ENCODE data around the gene LRRC45.

Gene LRRC45

DNA sequence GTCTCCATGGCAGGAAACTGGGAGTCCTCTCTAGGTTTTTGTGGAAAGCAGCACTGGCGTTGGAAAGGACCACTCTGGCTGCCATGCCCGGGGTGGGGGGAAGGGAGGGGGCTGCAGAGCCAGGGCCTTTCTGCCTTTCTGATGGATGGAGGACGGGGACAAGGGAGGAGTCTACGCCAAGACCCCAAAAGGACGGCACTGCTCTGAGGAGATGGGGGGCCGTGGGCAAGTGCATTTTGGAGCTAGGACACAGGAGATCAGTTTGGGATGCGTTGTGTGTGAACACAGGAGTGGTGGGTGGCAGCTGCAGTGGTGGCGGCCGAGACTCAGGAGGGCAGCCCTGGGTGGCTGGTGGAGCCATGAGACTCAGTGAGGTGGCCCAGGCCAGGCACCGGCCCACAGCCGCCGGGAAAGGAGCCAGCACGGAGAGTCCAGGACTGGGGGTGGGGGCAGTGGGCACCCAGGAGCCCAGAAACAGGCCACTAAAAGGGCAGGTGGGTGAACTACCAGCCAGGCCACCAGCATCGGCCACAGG is 2.5 kb upstream of the LRRC45 start:
- no peak for DNase-seq

DNA sequence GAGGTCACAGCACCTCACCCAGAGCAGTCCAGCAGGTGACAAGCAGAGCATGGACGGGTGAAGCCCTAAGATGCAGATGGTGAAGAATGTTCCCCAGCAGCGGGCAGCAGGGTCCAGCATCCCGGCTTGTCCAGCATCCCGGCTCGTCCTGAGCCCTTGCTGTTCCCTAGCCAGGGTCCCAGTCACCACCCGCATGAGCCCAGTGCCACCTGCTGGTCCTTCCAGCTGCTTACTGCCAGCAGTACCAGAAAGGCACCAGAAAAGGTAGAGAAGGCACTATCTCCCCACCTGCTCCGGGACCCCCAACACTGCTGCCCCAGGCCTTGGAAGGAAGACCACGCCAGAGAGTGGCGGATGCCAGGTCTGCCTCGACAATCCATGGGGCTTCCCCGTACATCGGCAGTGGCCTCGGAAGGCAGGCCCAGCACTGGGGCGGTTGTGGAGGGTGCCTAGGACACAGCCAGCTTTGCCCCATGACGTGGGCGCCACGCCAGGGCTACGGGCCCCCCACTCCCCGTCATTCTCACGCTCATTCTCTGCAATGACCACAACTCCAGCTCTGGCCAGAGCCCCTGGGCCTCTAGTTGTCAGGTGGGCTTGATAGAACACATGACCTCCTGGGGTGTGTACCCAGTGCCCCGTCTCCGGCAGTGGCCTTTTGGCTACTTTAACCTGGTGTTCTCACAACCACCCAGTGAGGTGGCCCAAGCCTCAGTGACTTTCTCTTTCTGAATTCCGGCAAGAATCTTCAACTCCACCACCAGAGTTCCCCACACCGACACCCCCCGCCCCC is 1.8 kb upstream of the LRRC45 start:
- DNase-seq, result peak; percentile 79

DNA sequence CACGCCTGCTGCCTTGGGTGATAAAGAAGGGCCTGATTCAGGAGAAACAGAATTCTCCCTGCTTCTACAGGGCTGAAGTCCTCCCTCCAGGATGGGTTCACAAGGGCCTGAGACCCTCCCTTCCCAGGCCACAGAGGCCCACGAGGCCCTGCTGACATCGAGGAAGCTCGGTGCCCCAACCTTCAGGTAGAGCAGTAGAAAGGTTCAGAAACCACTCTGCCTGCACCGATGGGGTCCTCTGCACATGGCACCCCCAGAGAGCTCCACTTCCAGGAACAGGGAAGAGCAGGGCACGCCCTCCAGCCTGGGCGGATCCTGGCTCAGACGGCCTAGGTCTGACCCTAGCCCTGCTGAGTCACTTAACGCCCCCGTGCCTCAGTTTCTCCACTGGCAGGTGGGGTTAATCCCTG is 1.2 kb upstream of the LRRC45 start:
- DNase-seq, result peak; percentile 71

DNA sequence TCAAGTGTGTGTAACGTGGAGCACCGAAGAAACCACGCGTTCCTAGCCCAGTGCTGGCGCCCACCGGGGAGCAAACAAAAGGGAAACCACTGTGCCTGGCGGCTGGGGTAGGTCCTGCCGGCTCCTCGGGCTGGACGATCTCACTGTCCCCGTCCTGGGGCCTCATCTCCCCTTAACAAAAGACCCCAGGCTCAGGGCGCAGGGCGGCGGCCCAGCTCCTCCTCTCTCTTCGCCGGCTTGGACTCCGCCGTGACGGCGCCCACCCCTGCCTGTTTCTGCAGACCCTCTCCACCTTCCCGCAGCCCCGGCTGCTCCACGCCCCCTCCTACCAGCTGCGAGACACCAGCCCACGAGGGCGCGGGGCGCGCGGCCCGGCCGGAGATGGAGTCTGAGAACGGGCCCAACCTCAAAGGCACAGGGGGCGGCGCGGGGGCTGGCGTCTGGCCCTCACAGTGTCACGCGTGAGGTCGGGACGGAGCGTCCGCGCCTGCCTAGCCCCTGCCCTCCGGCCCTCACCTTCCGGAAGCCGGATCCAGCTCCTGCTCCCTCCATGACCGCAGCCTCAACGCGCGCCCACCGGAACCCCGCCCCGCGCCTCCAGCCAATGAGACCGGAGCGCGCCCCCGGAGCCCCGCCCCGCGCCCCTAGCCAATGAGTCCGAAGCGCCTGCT is 660 bp upstream of the LRRC45 start, which contains the start of gene CENPX:
Gene CENPX (minus strand): TSS at position 569 of the 671 bp plus-strand sequence. CDS start 17 bp downstream, at position 552.
- DNase-seq, result peak; percentile 69

DNA sequence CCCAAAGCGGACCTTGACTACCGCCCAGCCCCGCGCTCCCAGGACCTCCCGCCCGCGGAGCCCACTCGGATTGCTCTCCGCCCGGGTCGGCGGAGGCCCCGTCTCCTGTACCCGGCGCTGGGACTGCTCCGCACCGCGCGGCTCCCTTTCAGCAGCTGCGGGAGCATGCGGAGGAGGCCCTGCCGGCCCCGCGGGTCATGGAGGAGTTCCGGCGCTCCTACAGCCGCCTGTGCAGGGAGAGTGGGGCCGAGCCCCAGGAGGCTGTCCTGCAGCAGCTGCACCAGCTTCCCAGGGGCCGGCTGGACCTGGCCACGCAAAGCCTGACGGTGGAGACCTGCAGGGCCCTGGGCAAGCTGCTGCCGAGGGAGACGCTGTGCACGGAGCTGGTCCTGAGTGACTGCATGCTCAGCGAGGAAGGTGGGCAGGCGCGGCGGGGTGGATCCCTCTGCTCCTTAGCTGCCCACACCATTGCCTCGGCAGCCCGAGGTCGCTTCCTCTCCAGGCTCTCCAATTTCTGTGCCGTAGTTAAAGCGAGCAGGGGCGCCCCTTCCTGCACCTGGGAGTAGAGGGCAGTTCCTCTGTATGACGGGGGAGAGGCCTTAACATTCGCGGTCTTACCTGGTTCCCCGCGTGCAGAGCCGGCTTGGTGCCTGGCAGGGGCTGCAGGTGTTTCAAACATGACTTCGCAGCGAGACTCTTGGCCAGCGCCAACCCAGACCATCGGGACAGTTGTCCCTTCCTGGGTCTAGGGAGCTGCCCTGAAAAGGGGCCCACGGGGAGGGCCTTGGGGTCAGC is 539 bp downstream of the LRRC45 start:
- DNase-seq, result peak; percentile 77

DNA sequence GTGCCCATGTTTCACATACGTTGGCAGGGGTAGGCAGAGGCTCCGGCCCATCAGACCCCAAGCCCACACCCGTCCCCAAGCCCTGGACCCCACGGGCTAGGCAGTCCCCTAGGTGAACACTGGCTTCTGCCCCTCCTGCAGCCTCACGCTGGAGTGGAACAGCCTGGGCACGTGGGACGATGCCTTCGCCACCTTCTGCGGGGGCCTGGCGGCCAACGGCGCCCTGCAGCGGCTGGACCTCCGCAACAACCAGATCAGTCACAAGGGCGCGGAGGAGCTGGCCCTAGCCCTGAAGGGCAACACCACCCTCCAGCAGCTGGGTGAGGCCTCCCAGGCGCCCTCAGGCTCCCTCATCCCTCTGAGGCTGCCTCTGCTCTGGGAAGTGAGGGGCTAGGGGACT is 1.8 kb downstream of the LRRC45 start:
- no peak for DNase-seq

DNA sequence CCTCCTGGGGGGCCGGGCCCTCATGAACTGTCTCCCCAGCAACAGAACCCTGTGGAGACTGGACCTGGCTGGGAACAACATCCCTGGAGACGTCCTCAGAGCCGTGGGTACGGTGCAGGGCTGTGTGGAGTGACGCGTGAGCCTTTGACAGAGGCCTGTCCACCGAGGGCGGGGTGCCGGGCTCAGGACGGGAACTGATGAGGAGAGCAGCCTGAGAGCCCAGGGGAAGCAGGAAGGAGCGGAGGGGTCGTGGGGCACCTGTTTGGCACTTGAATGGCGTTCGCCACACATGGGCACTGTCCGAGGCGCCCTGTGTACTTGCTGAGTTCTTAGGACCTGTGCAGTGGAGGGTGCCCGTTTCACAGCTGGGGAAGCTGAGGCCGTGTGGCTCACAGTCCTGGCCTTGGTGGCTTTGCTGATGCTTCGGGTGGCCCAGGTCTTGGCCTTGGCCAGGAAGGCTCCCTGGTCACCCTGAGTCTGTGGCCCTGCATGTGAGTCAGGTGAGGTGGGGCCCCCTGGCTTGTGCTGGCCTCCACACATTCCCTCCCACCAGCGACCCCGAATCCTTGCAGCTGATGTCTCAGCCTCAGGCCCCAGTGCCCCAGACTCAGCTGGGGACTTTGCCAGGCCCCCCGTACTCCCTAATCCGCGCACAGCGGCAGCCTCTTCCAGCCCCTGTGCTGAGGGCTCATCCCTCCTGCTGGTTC is 2.4 kb downstream of the LRRC45 start:
- no peak for DNase-seq

DNA sequence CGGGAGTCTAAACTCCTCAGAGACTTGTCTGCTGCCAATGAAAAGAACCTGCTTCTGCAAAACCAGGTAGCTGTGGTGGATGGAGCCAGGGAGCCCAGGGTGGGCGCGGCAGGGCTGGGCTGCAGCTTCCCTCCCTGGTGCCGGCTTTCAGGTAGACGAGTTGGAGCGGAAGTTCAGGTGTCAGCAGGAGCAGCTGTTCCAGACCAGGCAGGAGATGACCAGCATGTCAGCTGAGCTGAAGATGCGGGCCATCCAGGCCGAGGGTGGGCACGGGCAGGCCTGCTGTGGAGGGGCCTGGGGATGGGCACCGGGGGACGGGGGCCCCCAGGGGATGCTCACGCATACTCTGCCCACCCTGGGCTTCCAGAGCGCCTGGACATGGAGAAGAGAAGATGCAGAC is 5.1 kb downstream of the LRRC45 start:
- DNase-seq, result no peak

DNA sequence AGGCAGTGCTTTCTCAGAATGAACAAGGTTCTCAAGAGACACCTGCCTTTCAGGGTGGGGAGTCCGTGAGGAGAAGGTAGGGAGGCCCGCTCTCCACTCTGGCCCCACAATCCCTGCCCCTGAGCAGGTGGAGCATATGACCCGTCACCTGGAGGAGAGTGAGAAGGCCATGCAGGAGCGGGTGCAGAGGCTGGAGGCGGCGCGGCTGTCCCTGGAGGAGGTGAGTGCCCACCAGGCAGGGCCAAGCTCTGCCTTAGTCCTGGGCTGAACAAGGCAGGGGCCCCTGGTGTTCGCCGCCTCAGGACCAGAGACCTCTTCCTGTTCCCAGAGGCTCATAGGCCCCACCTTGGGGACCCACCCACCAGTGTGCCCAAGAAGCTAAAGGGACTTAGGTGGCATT is 5.9 kb downstream of the LRRC45 start:
- no peak for DNase-seq

DNA sequence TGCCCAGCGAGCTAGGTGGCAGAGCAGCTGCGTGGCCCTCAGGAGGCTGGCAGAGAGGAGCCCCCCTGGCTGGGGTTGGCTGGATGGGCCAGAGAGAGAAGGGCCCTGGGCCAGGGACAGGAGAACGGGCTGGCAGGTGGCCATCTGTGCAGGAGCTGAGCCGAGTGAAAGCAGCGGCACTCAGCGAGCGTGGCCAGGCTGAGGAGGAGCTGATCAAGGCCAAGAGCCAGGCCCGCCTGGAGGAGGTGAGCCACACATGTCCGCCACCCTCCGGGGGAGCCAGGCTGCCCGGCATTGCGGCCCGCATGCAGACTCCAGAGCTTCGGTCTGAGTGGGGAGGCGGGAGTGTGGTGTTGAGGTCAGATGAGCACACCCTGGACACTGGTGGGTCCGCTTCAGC is 6.3 kb downstream of the LRRC45 start:
- no peak for DNase-seq

DNA sequence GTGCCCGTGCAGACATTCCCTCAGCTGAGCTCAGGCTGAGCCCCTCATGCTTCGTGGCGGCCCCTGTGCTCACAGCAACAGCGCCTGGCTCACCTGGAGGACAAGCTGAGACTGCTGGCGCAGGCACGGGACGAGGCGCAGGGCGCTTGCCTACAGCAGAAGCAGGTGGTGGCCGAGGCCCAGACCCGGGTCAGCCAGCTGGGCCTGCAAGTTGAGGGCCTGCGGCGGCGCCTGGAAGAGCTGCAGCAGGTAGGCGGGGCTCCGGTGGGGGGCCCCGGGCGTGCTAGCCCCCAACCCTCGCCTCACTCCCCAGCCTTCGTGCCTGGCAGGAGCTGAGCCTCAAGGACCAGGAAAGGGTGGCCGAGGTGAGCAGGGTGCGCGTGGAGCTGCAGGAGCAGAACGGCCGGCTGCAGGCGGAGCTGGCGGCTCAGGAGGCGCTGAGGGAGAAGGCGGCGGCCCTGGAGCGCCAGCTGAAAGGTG is 6.9 kb downstream of the LRRC45 start:
- DNase-seq, result no peak

DNA sequence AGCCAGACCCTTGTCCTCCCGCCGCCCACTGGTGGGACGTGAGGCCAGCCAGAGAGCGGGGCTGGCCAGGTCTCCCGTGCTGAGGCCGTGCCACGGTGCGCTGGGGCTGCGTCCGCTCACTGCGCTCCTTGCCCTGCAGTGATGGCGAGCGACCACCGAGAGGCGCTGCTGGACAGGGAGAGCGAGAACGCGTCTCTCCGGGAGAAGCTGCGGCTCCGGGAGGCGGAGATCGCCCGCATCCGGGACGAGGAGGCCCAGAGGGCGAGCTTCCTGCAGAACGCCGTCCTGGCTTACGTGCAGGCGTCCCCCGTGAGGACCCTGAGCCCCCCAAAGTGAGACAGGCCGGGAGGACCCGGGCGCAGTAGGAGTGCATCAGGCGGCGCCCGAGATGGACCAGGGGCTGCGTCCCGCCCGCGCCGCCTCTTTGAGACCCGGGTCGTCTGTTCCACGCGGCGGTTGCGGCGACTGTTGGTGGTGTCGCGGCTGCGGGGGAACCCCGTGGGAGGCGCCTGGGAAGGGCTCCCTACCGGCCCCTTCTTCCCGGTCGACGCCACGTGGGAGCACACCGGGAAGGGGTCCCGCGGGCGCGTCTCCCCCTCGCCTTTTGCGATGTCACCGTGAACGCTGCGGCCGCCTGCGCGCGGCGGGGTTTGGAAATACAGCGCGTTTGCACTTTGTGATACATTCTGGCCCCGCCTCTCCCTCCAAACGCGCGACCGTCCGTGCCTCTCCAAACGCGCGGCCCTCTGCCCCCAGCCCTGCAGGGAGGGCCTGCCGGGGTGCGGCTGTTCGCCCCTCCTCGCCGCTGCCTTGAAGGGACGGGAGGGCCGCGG is 7.6 kb downstream of the LRRC45 start:
- DNase-seq, result peak; percentile 91

DNA sequence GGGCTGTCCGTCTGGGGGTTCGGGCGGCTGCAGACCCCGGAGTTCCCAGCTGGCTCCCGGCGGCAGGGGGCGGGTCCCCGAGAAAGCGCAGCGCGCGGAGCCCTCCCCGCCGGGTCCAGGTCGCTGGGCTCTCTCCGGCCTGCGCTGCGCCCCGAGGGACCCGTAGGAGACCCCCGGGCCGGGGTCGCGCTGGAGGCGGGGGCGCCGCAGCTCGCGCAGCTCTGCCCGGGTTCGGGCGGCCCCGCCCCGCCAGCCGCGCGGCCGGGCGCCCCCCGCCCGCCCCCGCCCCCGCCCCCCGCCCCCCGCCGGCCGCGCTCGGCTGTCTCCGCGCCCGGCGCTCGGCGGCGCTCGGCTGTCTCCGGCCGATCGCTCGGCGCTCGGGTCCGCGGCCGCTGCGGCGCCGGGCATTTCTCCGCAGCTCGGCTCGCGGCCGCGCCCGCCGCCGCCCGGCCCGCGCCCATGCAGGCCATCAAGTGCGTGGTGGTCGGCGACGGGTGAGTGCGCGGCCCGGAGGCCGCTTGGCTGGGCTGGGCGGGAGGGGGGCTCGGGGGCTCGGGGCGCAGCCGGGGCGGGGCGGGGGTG is 8.3 kb downstream of the LRRC45 start, which contains the start of gene RAC3:
Gene RAC3 (plus strand): TSS at position 376 of the 582 bp plus-strand sequence. CDS start 84 bp downstream, at position 460.
- no peak for DNase-seq

DNA sequence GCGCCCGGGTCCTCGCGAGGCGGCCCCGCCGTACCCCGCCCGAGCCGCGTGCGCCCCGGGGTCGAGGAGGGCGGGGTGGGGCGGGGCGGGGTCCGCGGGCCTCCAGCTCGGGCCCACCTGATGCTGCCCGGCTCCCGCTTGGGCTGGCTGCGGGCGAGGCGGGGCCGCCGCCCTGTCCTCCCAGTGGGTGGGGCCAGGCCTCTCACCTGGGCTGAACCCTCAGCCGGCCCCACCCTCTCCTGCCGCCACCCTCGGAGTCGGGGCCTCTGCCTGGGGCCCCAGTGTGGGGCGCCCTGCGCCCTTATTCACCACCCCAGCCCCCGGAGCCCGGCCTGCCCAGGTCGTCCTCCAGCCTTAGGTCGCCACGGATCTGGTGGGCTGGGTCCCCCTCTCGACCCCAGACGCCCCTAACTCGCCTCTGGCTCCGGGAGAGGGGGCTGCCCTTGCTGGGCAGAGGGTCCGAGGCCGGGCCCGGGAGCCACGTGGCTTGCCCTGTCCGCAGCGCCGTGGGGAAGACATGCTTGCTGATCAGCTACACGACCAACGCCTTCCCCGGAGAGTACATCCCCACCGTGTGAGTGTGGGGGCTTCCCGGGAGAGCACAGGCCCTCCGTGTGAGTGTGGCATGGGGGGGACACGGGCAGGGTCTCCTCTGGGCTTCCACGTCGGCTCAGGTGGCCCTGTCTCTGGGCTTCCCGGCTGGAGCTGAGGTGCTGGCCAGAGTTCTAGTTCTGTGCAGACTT is 9.0 kb downstream of the LRRC45 start:
- no peak for DNase-seq

DNA sequence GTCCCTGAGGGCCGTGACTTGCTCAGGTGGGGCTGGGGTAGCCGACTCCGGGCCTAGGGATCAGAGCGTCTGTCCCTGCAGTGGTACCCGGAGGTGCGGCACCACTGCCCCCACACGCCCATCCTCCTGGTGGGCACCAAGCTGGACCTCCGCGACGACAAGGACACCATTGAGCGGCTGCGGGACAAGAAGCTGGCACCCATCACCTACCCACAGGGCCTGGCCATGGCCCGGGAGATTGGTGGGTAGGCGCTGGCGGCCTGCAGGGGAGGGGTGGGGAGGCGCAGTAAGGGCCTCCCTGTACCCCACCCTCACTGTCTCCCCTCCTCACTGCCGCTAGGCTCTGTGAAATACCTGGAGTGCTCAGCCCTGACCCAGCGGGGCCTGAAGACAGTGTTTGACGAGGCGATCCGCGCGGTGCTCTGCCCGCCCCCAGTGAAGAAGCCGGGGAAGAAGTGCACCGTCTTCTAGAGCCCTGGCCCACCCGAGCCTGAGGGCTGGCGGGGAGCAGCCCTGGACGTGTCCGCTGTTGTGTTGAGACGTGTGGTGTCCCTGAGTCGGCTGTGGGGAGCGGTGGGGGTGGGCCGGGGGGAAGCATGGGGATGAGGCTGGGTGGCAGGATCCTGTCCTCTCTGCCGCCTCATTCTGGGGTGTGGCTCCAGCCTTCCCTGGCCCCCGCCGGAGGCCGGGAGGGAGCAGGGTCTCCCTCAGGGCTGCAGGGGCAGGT is 10.4 kb downstream of the LRRC45 start:
- no peak for DNase-seq

DNA sequence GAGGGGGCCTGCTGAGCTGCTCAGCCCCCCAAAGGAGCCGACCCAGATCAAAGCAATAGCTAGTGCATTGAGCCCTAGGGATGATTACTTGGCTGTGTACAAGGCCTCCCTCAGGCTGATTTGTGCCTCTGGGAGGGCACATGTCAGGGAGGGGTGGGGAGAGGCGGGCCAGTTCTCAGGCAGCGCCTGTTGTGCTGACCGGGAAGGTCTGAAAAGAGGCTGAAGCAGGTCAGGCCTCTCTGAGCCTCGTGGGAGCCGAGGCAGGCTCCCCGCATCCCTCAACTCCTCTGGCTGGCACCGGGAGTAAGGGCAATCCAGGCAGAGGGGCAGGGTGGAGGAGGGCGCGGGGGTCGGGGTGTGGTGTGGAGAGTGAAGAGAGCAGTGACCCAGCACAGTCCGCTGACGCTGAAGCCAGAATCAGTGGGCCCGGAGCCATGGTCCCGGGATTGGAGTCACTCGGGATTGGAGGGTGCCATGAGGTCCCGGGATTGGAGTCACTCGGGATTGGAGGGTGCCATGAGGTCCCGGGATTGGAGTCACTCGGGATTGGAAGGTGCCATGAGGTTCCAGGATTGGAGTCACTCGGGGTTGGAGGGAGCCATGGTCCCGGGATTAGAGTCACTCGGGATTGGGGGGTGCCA is 11.4 kb downstream of the LRRC45 start:
- DNase-seq, result no peak

DNA sequence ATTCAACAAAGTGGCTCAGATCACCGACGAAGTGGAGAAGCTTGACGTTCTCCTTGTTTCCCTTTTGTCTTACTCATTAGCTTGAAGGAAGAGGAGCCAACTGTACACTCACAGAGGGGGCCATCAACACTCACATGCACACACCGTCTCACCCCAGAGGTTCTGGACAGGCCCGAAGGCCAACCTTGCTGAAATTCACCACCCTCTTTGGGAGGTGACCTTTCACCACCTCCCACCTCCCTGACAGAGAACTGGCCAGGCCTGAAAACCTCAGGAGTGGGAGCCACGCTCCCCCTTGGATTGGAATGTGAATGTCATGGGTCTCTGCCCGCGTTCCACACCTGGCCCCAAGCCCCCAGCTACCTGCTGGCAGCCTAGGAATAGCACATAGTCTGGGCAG is 12.4 kb downstream of the LRRC45 start:
- no peak for DNase-seq

DNA sequence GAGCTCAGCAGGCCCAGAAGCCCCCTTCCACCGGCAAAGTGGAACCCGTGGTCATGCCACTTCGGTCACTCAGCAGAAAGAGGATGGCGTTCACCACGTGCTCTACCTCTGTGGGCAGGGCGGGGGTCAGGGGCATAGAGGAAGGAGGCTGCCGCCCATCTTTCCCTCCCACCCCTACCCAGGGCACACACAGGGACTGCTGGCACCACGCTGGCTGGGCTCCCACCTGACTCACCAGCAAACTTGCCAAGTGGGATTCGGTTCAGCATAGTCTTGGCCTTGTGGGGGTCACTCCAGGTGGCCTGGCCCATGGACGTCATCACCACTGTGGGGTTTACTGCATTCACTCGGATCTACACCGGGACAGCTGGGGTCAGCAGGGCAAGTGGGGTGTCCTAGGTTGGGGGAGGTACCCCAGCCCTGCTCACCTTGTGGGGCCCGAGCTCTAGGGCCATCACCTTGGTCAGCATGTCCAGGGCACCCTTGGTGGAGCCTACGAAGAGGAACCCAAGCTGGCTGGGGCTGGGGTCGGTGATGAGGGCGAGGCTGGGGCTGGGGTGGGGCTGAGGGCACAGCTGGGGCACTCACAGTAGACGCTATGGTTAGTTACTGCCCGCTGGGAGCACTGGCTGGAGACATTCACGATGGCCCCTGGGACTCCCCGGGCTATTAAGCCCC is 13.0 kb downstream of the LRRC45 start:
- no peak for DNase-seq

Measured in activated CD8-positive, alpha-beta memory T cell treated with anti-CD3 and anti-CD28 coated beads for 24 hours (primary cell).